ENCODE results near the gene LAMB3. TPM values are rescaled to one million over a fixed set of nuclear protein-coding genes. Genes with fewer than 3 reads are reported as not detected.

Gene LAMB3
- total and polyA plus RNA-seq, 12 donors = 8.2 to 117 (median 34.7) TPM

DNA sequence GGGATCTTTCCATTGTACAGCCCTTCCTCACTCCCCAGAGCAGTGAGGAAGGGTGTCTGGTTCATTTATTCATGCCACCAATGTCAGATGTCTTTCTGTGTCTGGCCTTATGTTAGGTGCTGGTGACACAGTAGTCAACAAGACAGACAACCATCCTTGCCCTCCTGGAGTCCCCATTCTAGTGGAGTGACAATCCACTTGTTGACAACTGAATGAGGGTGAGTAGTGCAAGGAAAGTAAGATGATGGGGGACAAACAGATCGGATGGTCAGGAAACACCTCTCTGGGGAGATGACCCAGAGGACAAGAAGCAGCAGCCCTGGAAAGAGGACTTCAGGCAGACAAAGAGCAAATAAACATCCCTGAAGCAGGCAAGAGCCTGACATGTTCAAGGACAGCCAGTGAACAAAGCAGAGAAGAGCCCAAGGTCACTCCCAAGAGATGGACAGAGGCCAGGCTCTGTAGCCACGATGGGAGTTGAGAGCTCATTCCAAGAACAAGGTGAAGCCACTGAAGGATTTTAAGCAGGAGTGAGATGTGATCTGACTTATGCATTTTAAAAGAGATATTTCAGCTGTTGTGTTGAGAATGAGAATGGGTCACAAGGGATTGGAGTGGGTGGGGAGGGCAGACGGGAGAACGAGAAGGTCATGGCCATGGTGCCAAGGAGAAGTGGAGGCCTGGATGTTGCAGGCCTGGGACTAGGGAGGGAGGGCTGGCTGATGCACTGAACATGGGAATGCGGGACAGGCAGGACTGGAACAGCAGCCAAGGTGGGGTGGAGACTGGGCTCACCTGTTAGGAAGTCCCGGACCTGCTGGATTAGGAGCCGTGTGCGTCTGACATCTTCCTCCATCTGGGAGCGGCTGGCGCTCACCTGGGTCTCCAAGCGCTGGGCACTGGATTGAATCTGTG lies 30.2 kb downstream of the LAMB3 start:
- no peaks in the 10 kb centered on the region for H3K27me3 ChIP-seq
- H3K4me3 ChIP-seq = no peak overlapping the region
- H3K4me1 ChIP-seq (replicated peaks in 1 of 2) = peaks cover 12 to 27% of the 10 kb centered on the region in 2 donors
- no peaks in the 10 kb centered on the region for H3K36me3 ChIP-seq (replicated peaks in 1 of 2)
- no peak for TF ChIP-seq POLR2A (IDR thresholded peaks at IDR 0.05)
- DNase-seq = peak in 6 of 7 donors; percentile 38 to 66 (median 54)
- WGBS, 4 donors = 52 to 70% (median 69%) methylated on average over 8 to 11 of the region's 11 CpGs
- peak overlapping the region in 2 of 5 donors; percentile 19 to 61 for H3K27ac ChIP-seq
- intact Hi-C loops (cut with DNase I) = loop anchor here in 1 of 2 donors (10.0 kb wide), 1 partner anchor 123 kb away; no protein-coding TSS in a partner anchor
- no peaks in the 10 kb centered on the region for H3K9me3 ChIP-seq (replicated peaks in 1 of 3)

DNA sequence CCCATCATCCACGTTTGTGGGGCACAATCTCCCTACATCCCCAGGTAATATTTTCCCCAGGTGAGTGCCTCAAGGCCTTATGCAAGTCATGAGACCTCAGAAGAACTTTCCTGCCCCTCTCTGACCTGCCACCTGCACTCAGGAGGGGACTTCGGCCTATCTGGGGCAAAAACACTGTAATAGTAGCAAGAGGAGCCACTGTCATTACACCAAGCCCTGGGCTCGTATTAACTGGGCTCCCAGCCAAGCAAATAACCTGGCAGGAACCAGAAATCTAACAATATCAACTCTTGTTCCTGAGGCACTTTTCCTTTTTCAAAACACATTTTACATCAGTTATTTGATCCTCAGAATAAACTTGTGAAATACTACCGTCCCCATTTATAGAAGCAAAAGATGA lies 30.9 kb downstream of the LAMB3 start:
- peak overlapping the region in 2 of 5 donors; percentile 19 to 61 for H3K27ac ChIP-seq
- no peak for TF ChIP-seq POLR2A (IDR thresholded peaks at IDR 0.05)
- TF ChIP-seq, protein P1, sequence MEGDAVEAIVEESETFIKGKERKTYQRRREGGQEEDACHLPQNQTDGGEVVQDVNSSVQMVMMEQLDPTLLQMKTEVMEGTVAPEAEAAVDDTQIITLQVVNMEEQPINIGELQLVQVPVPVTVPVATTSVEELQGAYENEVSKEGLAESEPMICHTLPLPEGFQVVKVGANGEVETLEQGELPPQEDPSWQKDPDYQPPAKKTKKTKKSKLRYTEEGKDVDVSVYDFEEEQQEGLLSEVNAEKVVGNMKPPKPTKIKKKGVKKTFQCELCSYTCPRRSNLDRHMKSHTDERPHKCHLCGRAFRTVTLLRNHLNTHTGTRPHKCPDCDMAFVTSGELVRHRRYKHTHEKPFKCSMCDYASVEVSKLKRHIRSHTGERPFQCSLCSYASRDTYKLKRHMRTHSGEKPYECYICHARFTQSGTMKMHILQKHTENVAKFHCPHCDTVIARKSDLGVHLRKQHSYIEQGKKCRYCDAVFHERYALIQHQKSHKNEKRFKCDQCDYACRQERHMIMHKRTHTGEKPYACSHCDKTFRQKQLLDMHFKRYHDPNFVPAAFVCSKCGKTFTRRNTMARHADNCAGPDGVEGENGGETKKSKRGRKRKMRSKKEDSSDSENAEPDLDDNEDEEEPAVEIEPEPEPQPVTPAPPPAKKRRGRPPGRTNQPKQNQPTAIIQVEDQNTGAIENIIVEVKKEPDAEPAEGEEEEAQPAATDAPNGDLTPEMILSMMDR (IDR thresholded peaks at IDR 0.05) = no peak
- DNase-seq = peak; percentile 36 to 80 (median 48)
- no peaks in the 10 kb centered on the region for H3K36me3 ChIP-seq (replicated peaks in 1 of 2)
- peaks cover 12 to 27% of the 10 kb centered on the region in 2 donors for H3K4me1 ChIP-seq (replicated peaks in 1 of 2)
- no peaks in the 10 kb centered on the region for H3K27me3 ChIP-seq
- WGBS, 4 donors = 34 to 56% (median 40%) methylated on average over 4 of the region's 4 CpGs
- intact Hi-C loops (cut with DNase I) = loop anchor here in 1 of 2 donors (10.0 kb wide), 1 partner anchor 124 kb away; no protein-coding TSS in a partner anchor
- H3K4me3 ChIP-seq = no peak overlapping the region
- H3K9me3 ChIP-seq (replicated peaks in 1 of 3) = no peaks in the 10 kb centered on the region

DNA sequence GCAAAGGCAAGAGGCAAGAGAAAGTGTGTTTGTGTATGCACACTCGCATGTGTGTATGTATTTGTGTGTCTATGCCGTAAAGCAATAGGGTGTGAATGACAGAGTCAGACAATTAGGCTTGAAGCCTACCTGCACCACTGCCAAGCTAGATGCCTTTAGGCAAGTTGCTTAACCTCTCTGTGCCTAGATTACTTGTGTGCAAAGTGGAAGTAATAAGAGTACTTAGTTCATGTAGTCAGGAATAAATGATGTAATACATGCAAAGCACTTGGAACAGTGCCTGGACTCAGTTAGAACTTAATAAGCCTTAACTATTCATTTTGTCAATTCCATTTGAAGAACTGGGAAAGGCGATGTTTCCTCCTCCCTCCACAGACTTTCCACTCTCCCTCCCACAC lies 31.7 kb downstream of the LAMB3 start:
- Histone ChIP-seq H3K36me3 (replicated peaks in 1 of 2) (no peaks in the 10 kb centered on the region), H3K27me3 (no peaks in the 10 kb centered on the region), H3K4me1 (replicated peaks in 1 of 2) (peaks cover 12 to 25% of the 10 kb centered on the region in 2 donors), H3K9me3 (replicated peaks in 1 of 3) (no peaks in the 10 kb centered on the region), H3K4me3 (no peak overlapping the region), H3K27ac (no peak overlapping the region)
- TF ChIP-seq, protein P1 (IDR thresholded peaks at IDR 0.05) = no peak
- TF ChIP-seq POLR2A (IDR thresholded peaks at IDR 0.05) = no peak
- WGBS, 4 donors = 87 to 93% (median 92%) methylated on average over 3 of the region's 3 CpGs
- intact Hi-C loops (cut with DNase I) = loop anchor here in 1 of 2 donors (10.0 kb wide), 1 partner anchor 124 kb away; no protein-coding TSS in a partner anchor
- no peak for DNase-seq

DNA sequence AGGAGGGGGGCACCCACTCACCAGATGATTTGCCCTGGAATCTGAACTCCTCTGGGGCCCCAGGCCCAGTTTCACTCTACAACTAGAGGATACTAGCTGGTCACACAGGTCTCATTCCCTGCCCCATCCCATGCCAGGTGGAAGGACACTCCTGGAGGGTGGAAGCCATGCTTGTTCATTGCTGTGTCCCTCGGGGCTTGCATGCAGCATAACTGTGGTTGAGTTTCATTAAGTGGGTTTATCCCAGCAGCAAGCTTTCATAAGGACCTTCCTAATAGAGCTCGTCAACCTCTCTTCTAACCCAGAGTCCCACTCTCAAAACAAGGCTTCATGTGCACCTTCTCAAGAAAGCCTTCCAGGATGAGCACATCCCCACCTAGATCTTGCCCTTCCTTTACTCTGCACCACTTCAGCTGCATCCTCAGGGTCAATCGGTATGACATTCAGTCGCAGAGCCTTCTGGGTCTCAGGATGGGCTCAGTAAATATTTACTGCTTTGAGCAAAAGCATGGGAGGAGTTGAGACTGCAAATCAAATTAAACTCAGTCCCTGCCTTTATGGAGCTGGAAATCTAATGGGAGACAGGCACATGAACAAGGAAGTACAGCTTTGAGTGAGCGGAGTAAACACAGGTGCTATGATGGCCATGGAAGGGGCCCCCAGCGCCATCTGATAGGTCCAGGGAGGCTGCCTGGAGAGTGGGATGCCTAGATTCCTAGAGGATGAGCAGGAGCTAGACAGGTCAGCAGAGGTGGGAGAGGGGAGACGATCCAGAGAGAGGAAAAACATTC lies 32.3 kb downstream of the LAMB3 start:
- H3K27me3 ChIP-seq = no peaks in the 10 kb centered on the region
- WGBS, 4 donors = 87 to 96% (median 94%) methylated on average over 7 of the region's 7 CpGs
- peaks cover 12 to 19% of the 10 kb centered on the region in 2 donors for H3K4me1 ChIP-seq (replicated peaks in 1 of 2)
- intact Hi-C loops (cut with DNase I) = loop anchor here in 1 of 2 donors (10.0 kb wide), 1 partner anchor 125 kb away; no protein-coding TSS in a partner anchor
- H3K4me3 ChIP-seq = no peak overlapping the region
- TF ChIP-seq POLR2A (IDR thresholded peaks at IDR 0.05) = no peak
- TF ChIP-seq, protein P1 (IDR thresholded peaks at IDR 0.05) = no peak
- H3K27ac ChIP-seq = no peak overlapping the region
- no peak for DNase-seq
- H3K9me3 ChIP-seq (replicated peaks in 1 of 3) = no peaks in the 10 kb centered on the region
- H3K36me3 ChIP-seq (replicated peaks in 1 of 2) = no peaks in the 10 kb centered on the region

All from adrenal gland (tissue), 12 donors.